IMR-90 (cell line): ENCODE data around the gene RCC1. TPM values are rescaled to one million over a fixed set of nuclear protein-coding genes. Genes with fewer than 3 reads are reported as not detected.
"Not testable (repeated sequence)": the region's sequence is repeated elsewhere in the genome, so short reads cannot be mapped to it uniquely, and the experiment has no call there.

Experiments used
- ATAC-seq: fragments of 200-7000 bp; cut with Tn5 transposase; 2 replicates; pipeline ENCODE4 v1.9.1; 2020; ENCODE audit warnings: low read depth, mild to moderate bottlenecking, moderate library complexity
- BruUV-seq: library from RNA; stranded (reverse); fragments of 400-500 nt; replicated peaks from 2 replicates; lab custom pipeline; 2021; lab: Mats Ljungman, UMichigan
- CTCF ChIA-PET: fragments of 300-600 bp; formaldehyde crosslinking; extraction: SDS; loops from one replicate; lab custom pipeline; 2021; ENCODE audit warnings: antibody characterized with exemption; lab: Yijun Ruan, JAX
- POLR2A ChIA-PET: fragments of 300-600 bp; sonication (Branson Sonifier 250); formaldehyde crosslinking; loops from one replicate; lab custom pipeline; 2022; ENCODE audit warnings: antibody characterized with exemption; ENCODE audit not compliant: unreplicated experiment; lab: Charles Lee
- DNase-seq: peaks from one replicate; pipeline ENCODE4 v3.0.0; 2013
- H2AFZ ChIP-seq: replicated peaks from 2 replicates; pipeline ENCODE3; 2013; ENCODE audit warnings: low read length, mild to moderate bottlenecking; ENCODE audit not compliant: poor library complexity
- H2AK5ac ChIP-seq: 2 replicates; pipeline ENCODE4 v1.6.1; 2013; ENCODE audit warnings: low read depth, low read length, inconsistent platforms
- H2AK9ac ChIP-seq: replicated peaks from 2 replicates; pipeline ENCODE3; 2013; ENCODE audit warnings: mild to moderate bottlenecking, low read depth, low read length, moderate library complexity; ENCODE audit not compliant: poor library complexity
- H2BK120ac ChIP-seq: 2 replicates; pipeline ENCODE4 v1.6.1; 2013; ENCODE audit warnings: low read depth, low read length, inconsistent platforms
- H2BK15ac ChIP-seq: 3 replicates; pipeline ENCODE4 v1.6.1; 2013; ENCODE audit warnings: low read depth, low read length, inconsistent platforms
- H2BK20ac ChIP-seq: 2 replicates; pipeline ENCODE4 v1.6.1; 2013; ENCODE audit warnings: low read depth, mild to moderate bottlenecking, inconsistent platforms, low read length, moderate library complexity
- H2BK5ac ChIP-seq: 2 replicates; pipeline ENCODE4 v1.6.1; 2013; ENCODE audit warnings: mild to moderate bottlenecking, low read depth, low read length, inconsistent platforms; ENCODE audit not compliant: poor library complexity, severe bottlenecking
- H3K14ac ChIP-seq: replicated peaks from 2 replicates; pipeline ENCODE4 v1.6.1; 2013; ENCODE audit warnings: low read depth, low read length, inconsistent platforms
- H3K18ac ChIP-seq: 2 replicates; pipeline ENCODE4 v1.6.1; 2013; ENCODE audit warnings: low read depth, low read length, control low read depth
- H3K23ac ChIP-seq: 2 replicates; pipeline ENCODE4 v1.6.1; 2013; ENCODE audit warnings: low read depth, low read length, inconsistent platforms
- H3K27ac ChIP-seq: 2 replicates; pipeline ENCODE4 v1.5.1; 2013; ENCODE audit warnings: mild to moderate bottlenecking, control low read depth, low read length; ENCODE audit not compliant: insufficient read depth
- H3K27me3 ChIP-seq: 2 replicates; pipeline ENCODE4 v1.6.1; 2013; ENCODE audit warnings: low read length; ENCODE audit not compliant: control insufficient read depth, insufficient read depth
- H3K36me3 ChIP-seq: 2 replicates; pipeline ENCODE4 v1.6.1; 2013; ENCODE audit warnings: low read length, mixed read lengths; ENCODE audit not compliant: control insufficient read depth, insufficient read depth
- H3K4ac ChIP-seq: 2 replicates; pipeline ENCODE4 v1.6.1; 2013; ENCODE audit warnings: low read depth, low read length, inconsistent platforms
- H3K4me1 ChIP-seq: 2 replicates; pipeline ENCODE4 v1.6.1; 2013; ENCODE audit warnings: low read length, mixed read lengths; ENCODE audit not compliant: control insufficient read depth, insufficient read depth
- H3K4me2 ChIP-seq: 2 replicates; pipeline ENCODE4 v1.6.1; 2013; ENCODE audit warnings: low read depth, mild to moderate bottlenecking, control low read depth, low read length, moderate library complexity
- H3K4me3 ChIP-seq: 2 replicates; pipeline ENCODE4 v1.5.1; 2013; ENCODE audit warnings: low read depth, mild to moderate bottlenecking, control low read depth, low read length, moderate library complexity; ENCODE audit not compliant: insufficient read depth
- H3K56ac ChIP-seq: 2 replicates; pipeline ENCODE4 v1.6.1; 2013; ENCODE audit warnings: low read length, inconsistent platforms; ENCODE audit not compliant: insufficient read depth; ENCODE audit errors: extremely low read depth
- H3K79me1 ChIP-seq, 2 experiments: 2 replicates each; pipeline ENCODE4 v1.6.1; 2013; ENCODE audit warnings: low read length in 2 of 2, inconsistent platforms in 1 of 2, low read depth in 1 of 2
- H3K9ac ChIP-seq: 2 replicates; pipeline ENCODE4 v1.6.1; 2013; ENCODE audit warnings: low read depth, low read length, control low read depth
- H3K9me1 ChIP-seq: 2 replicates; pipeline ENCODE4 v1.6.1; 2013; ENCODE audit warnings: low read length, inconsistent platforms; ENCODE audit not compliant: insufficient read depth
- H3K9me3 ChIP-seq: 2 replicates; pipeline ENCODE4 v1.6.1; 2013; ENCODE audit warnings: low read length; ENCODE audit not compliant: control insufficient read depth, insufficient read depth
- H4K20me1 ChIP-seq: 2 replicates; pipeline ENCODE4 v1.6.1; 2013; ENCODE audit warnings: low read length, inconsistent platforms; ENCODE audit not compliant: insufficient read depth
- H4K5ac ChIP-seq: 2 replicates; pipeline ENCODE4 v1.6.1; 2013; ENCODE audit warnings: mild to moderate bottlenecking, low read depth, low read length, control low read depth
- H4K8ac ChIP-seq, 2 experiments: 2 replicates each; pipeline ENCODE4 v1.6.1; 2013; ENCODE audit warnings: low read depth in 2 of 2, low read length in 2 of 2, control low read depth in 1 of 2, inconsistent platforms in 1 of 2
- H4K91ac ChIP-seq: 2 replicates; pipeline ENCODE4 v1.6.1; 2013; ENCODE audit warnings: low read depth, low read length, inconsistent platforms; ENCODE audit not compliant: insufficient read depth
- WGBS, 2 experiments: methylation state at CpG; one replicate each; pipeline versions ENCODE4 v1.1.5 to v1.1.7; 2013; ENCODE audit warnings: missing lambda C conversion rate in 2 of 2; ENCODE audit not compliant: insufficient read length in 1 of 2; ENCODE audit errors: extremely low coverage in 2 of 2; 5-methylcytosine and 5-hydroxymethylcytosine counted together
- dilution Hi-C: fragments of 300-500 bp; cut with HindIII; formaldehyde crosslinking; loops from one replicate; pipeline ENCODE4 v1.14.3; 2018; ENCODE audit warnings: low sequenced_read_pairs; ENCODE audit not compliant: unreplicated experiment
- in situ Hi-C: fragments of 300-500 bp; cut with MboI; formaldehyde crosslinking; loops from 3 replicates; pipeline ENCODE4 v1.14.3; 2019; ENCODE audit warnings: low sequenced_read_pairs, inconsistent platforms, mixed read lengths
- intact Hi-C: fragments of 100-400 bp; cut with micrococcal nuclease; formaldehyde crosslinking; loops from 2 replicates; pipeline ENCODE4 v1.10.0; 2022
- polyA plus RNA-seq, 3 experiments: library from polyadenylated mRNA; depleted of rRNA; stranded (reverse); fragments of >200 nt; gene quantifications; 2 replicates each; pipeline ENCODE4 v1.2.3, GENCODE V29; 2012; ENCODE audit warnings: low replicate concordance in 1 of 3
- total RNA-seq: library from RNA; depleted of rRNA; stranded (reverse); fragments of >200 nt; gene quantifications from 2 replicates; pipeline ENCODE4 v1.2.3, GENCODE V29; 2012

Gene RCC1
- total and polyA plus RNA-seq, 2 of the 4 experiments (the other 2 are of a cell fraction) = 33.2 to 43.9 TPM

- H3K18ac ChIP-seq, BruUV-seq, H2AFZ ChIP-seq, H2AK9ac ChIP-seq, H3K23ac ChIP-seq, H2BK120ac ChIP-seq, H3K9ac ChIP-seq, in situ Hi-C loops, H2BK20ac ChIP-seq, DNase-seq, H4K5ac ChIP-seq, dilution Hi-C loops, H3K4ac ChIP-seq, H4K91ac ChIP-seq, H3K27me3 ChIP-seq, intact Hi-C loops, ATAC-seq, H3K9me3 ChIP-seq, H3K14ac ChIP-seq, H2BK5ac ChIP-seq, H3K27ac ChIP-seq, CTCF ChIA-PET, H2BK15ac ChIP-seq, H4K8ac ChIP-seq, H3K4me2 ChIP-seq, H3K4me3 ChIP-seq, H3K56ac ChIP-seq, H2AK5ac ChIP-seq: not testable (repeated sequence)
- H4K20me1 ChIP-seq = peaks cover 90% of the 10 kb centered on the region
- peaks cover 25% of the 10 kb centered on the region for H3K36me3 ChIP-seq
- POLR2A ChIA-PET = interaction anchor here (0.7 kb wide), 1 partner anchor 177 kb away, joined by 8 read pairs; no protein-coding TSS in a partner anchor
- WGBS, 2 experiments = 100% methylated on average over 1 of the region's 13 CpGs; no CpG with 5 or more reads in 1 of the 2 experiments
- peaks cover 25 to 37% of the 10 kb centered on the region in 2 experiments for H3K79me1 ChIP-seq
- peaks cover 14% of the 10 kb centered on the region for H3K9me1 ChIP-seq
- peaks cover 19% of the 10 kb centered on the region for H3K4me1 ChIP-seq
Measured at GRCh38 chr1:28514445-28514933, 8.6 kb downstream of the RCC1 start.
